ENCODE results near the gene PCGF2. TPM values are rescaled to one million over a fixed set of nuclear protein-coding genes. Genes with fewer than 3 reads are reported as not detected.

PCGF2 gene
- total and polyA plus RNA-seq, 2 donors, result 8.2 to 26.5 TPM

DNA sequence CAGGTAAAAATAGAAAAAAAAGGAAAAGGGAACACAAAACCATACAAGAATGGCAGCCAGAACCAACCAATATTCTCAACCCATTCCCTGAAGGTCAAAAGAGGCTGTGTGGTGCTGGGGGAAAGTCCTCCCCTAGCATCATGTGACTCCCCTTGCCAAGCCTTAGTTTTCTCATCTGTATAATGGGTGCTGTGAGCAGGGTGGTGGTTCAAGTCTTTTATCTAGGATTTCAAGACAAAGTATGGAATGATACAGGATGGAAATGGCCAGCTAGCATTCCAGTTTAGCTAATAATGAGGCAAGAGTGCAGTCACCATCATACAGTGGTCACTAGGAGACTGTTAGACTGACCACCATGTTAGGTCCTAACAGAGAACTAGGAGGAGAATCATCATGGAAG lies 25.1 kb upstream of the PCGF2 start:
- H3K36me3 ChIP-seq (ENCODE audit: insufficient read depth), result peaks cover 2% of the 10 kb centered on the region
- no peak overlapping the region for H3K4me3 ChIP-seq (ENCODE audit: low read depth, low read length)
- H3K27ac ChIP-seq (ENCODE audit: low read depth), result no peak overlapping the region
- no peak for DNase-seq (ENCODE audit: extremely low spot score)
- H3K4me1 ChIP-seq (ENCODE audit: insufficient read depth), result no peaks in the 10 kb centered on the region

DNA sequence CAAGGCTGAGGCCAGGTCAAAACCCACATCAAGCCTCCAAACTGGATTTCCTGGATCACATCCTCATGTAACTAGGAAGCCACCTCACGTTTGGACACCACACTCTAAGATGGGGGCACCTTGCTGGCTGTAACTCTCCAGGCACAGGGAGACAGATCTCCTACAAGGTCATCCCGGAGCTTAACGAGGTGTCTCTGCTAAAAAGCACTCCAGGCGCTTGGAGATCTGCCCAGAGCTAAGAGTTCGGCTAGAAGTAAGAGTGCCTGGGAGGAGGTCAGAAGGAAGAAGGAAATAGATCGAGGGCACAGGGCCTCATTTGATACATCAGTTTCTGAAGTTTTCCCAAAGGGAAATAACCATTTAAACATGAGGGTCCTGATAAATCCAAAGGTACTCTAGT lies 20.3 kb upstream of the PCGF2 start:
- WGBS, result 51% methylated on average over 6 of the region's 6 CpGs
- H3K4me3 ChIP-seq (ENCODE audit: low read depth, low read length), result no peak overlapping the region
- peaks cover 2% of the 10 kb centered on the region for H3K36me3 ChIP-seq (ENCODE audit: insufficient read depth)
- H3K4me1 ChIP-seq (ENCODE audit: insufficient read depth), result no peaks in the 10 kb centered on the region
- H3K27ac ChIP-seq (ENCODE audit: low read depth), result no peak overlapping the region
- no peak for DNase-seq (ENCODE audit: extremely low spot score)

DNA sequence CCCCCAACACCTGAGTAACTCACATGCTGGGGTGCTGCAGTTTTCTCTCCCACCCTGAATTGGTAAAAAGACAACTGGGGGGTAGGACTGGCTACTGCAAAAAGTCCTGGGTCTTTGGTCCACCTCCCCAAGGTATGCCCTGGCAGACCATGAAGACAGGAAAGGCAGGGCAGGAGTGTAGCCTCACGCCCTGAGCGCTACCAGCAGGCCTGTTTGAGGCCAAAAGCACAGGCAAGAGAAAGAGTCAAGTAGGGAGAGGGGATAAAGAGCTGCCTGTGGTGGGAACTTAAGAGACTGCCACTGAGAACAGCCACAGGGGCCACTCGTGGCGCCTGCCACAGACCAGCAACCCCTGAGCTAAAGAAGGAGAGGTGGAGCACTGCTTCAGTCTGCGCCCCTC lies 18.2 kb upstream of the PCGF2 start:
- Histone ChIP-seq H3K4me1 (ENCODE audit: insufficient read depth) (no peaks in the 10 kb centered on the region), H3K36me3 (ENCODE audit: insufficient read depth) (no peaks in the 10 kb centered on the region), H3K27ac (ENCODE audit: low read depth) (no peak overlapping the region), H3K4me3 (ENCODE audit: low read depth, low read length) (no peak overlapping the region)
- no peak for DNase-seq (ENCODE audit: extremely low spot score)
- 88% methylated on average over 5 of the region's 5 CpGs for WGBS

DNA sequence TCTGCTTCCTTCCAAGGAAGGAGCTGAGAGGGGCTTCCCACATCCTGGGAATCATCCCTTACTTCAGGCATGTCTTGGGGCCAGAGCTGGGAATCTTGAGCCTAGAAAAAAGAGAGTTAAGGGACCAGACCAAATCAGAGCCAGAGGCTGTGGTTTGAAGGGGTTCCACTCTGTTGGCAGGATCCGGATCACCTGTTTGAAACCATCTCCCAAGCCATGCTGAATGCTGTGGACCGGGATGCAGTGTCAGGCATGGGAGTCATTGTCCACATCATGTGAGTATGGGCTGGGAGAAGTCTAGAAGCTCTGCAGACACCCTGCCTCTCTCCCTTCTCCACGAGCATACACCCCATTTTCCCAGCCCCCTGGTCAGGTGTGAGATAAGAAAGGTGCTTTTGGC lies 14.1 kb upstream of the PCGF2 start:
- DNase-seq (ENCODE audit: extremely low spot score), result no peak
- H3K36me3 ChIP-seq (ENCODE audit: insufficient read depth), result no peaks in the 10 kb centered on the region
- WGBS, result 87% methylated on average over 3 of the region's 3 CpGs
- H3K4me3 ChIP-seq (ENCODE audit: low read depth, low read length), result no peak overlapping the region
- H3K27ac ChIP-seq (ENCODE audit: low read depth), result no peak overlapping the region
- no peaks in the 10 kb centered on the region for H3K4me1 ChIP-seq (ENCODE audit: insufficient read depth)

DNA sequence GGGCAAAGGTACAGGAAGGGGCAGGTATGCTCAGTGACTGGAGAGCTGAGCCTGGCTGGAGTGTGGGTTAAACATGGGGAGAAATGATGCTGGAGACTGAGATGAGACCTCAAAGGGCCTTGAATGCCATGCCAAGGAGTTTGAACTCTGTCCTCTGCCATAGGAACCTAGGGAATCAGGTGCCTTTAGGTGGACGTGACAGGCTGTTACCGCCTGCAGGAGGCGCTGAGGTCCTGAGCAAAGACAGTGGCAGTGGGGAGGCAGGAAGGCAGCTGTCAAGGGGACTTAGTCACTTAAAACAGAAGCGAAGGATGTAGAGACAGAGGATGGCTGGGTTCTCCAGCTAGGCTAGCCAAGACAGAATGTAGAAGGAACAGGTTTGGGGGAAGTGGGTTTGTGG lies 13.5 kb upstream of the PCGF2 start:
- H3K36me3 ChIP-seq (ENCODE audit: insufficient read depth), result no peaks in the 10 kb centered on the region
- no peak for DNase-seq (ENCODE audit: extremely low spot score)
- no peaks in the 10 kb centered on the region for H3K4me1 ChIP-seq (ENCODE audit: insufficient read depth)
- WGBS, result 68% methylated on average over 4 of the region's 4 CpGs
- H3K27ac ChIP-seq (ENCODE audit: low read depth), result no peak overlapping the region
- no peak overlapping the region for H3K4me3 ChIP-seq (ENCODE audit: low read depth, low read length)

DNA sequence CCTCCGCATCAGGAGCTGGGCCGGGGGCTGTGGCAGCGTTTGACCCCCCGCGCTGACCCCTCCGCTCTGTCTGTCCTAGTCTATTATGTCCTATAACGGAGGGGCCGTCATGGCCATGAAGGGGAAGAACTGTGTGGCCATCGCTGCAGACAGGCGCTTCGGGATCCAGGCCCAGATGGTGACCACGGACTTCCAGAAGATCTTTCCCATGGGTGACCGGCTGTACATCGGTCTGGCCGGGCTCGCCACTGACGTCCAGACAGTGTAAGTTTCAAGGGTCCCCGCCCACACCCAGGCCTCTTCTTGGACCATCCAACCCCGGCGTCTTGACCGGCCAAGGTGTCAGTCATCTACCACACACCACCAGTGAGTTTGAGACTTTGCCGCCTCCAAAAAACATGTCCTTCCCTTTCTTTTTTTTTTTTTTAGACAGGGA lies 5.0 kb upstream of the PCGF2 start:
- 8% methylated on average over 22 of the region's 22 CpGs for WGBS

DNA sequence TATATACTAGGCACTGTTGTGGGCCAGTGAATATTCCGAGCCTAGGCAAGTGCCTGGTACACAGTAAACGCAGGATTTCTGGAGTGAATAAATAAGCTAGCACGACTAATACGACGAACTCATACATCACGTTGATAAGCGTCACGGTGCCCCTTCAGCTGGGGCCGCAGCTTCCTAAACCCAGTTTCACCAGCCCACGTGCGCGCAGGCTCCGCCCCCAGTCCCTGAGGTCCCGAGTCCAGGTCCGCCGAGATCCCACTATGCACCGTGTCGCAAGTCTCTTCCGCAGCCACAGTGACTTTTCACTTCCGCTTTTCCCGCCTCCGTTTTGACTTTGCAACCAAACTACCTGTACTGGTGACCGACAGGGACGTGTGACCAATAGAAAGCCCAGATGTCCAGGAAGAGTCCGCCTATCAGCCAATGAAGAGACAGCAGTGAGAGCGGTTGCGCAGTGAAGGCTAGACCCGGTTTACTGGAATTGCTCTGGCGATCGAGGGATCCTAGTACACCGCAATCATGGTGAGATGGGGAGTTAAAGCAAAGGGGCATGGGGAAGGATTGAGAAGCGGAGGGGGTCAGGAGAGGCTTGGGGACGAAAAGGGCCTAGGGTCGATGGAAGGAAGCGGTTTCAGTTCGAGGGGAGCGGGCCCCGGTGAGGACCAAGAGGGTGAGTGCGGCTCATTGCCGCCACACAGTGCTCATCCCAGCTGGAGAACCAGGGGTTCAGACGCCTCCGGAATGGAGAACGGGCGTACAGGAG lies 4.4 kb upstream of the PCGF2 start, which contains the start of gene PSMB3:
Gene PSMB3, plus strand, starts transcription at position 434 of the 763 bp plus-strand sequence. Its CDS starts 86 bp downstream, at position 520.
- under 1% methylated on average over 44 of the region's 44 CpGs for WGBS
- DNase-seq (ENCODE audit: extremely low spot score), result peak; percentile 99
- H3K27ac ChIP-seq (ENCODE audit: low read depth), result peak within 1 kb of the TSS; percentile 68
- H3K4me1 ChIP-seq (ENCODE audit: insufficient read depth), result no peaks in the 10 kb centered on the region
- H3K4me3 ChIP-seq (ENCODE audit: low read depth, low read length), result peak within 1 kb of the TSS; percentile 82
- peaks cover 4% of the 10 kb centered on the region for H3K36me3 ChIP-seq (ENCODE audit: insufficient read depth)

More for the DNA sequence above, 5.0 kb upstream of the PCGF2 start:
- Histone ChIP-seq H3K36me3 (ENCODE audit: insufficient read depth) (peaks cover 4% of the 10 kb centered on the region), H3K4me3 (ENCODE audit: low read depth, low read length) (peak overlapping the region; percentile 82), H3K27ac (ENCODE audit: low read depth) (peak overlapping the region; percentile 55), H3K4me1 (ENCODE audit: insufficient read depth) (no peaks in the 10 kb centered on the region)
- no peak for DNase-seq (ENCODE audit: extremely low spot score)

DNA sequence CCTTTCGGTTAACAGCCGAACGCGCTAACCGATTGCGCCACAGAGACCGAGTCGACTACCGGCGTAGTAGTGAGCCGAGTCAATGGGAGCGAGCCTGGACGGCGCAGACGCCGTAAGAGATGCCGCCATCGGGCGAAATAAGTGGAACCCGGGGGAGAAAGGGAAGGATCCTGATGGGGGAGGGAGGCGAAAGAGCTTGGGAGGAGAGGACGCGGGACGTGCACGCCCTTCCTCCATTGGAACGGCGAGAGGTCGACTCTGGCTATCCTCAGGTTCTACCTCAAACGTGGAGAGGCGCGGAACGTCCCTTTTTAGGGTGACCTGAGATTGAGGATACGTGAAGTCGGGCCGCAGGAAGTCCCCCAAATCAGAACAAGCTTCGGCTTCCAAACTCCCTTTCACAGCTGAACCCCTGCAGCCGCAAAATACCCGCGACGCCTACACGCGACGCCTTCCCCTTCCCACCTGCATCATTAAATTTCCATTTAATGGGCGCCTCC lies 3.7 kb upstream of the PCGF2 start:
- Histone ChIP-seq H3K36me3 (ENCODE audit: insufficient read depth) (peaks cover 4% of the 10 kb centered on the region), H3K4me1 (ENCODE audit: insufficient read depth) (peaks cover under 1% of the 10 kb centered on the region), H3K27ac (ENCODE audit: low read depth) (peak overlapping the region; percentile 68), H3K4me3 (ENCODE audit: low read depth, low read length) (peak overlapping the region; percentile 29)
- DNase-seq (ENCODE audit: extremely low spot score), result peak; percentile 74
- under 1% methylated on average over 44 of the region's 44 CpGs for WGBS

DNA sequence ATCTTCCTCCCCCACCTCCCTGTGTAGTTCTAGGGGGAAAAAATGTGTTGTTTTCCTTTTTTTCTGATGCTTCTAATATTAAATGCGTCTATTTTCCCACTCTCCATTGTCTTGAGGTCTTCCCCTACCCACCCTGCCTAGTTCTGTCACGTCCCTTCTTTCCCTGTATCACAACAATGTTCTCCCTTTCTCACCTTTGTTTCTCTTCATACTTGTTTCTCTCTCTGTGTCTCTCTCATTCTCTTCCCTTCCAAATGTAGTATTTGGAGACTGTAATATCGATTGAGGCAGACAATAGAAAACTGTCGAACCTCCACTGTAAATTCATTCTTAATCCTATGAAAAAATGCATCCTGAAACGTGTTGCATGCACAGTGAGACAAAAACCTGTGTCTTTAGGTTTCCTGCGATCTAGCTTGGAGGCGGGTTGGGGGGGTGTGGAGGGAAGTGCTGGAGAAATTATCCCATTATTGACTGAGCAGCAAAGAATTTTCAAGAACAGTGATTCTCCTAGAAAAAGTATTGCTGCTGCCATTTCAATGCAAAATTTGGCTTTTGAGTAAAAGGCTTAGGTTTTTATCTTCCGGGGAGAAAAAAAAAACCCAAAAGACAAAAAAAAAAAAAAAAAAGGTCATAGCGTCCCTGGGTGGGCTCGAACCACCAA lies 3.1 kb upstream of the PCGF2 start:
- Histone ChIP-seq H3K4me1 (ENCODE audit: insufficient read depth) (peaks cover 1% of the 10 kb centered on the region), H3K4me3 (ENCODE audit: low read depth, low read length) (no peak overlapping the region), H3K27ac (ENCODE audit: low read depth) (no peak overlapping the region), H3K36me3 (ENCODE audit: insufficient read depth) (peaks cover 4% of the 10 kb centered on the region)
- 8% methylated on average over 10 of the region's 10 CpGs for WGBS
- no peak for DNase-seq (ENCODE audit: extremely low spot score)

DNA sequence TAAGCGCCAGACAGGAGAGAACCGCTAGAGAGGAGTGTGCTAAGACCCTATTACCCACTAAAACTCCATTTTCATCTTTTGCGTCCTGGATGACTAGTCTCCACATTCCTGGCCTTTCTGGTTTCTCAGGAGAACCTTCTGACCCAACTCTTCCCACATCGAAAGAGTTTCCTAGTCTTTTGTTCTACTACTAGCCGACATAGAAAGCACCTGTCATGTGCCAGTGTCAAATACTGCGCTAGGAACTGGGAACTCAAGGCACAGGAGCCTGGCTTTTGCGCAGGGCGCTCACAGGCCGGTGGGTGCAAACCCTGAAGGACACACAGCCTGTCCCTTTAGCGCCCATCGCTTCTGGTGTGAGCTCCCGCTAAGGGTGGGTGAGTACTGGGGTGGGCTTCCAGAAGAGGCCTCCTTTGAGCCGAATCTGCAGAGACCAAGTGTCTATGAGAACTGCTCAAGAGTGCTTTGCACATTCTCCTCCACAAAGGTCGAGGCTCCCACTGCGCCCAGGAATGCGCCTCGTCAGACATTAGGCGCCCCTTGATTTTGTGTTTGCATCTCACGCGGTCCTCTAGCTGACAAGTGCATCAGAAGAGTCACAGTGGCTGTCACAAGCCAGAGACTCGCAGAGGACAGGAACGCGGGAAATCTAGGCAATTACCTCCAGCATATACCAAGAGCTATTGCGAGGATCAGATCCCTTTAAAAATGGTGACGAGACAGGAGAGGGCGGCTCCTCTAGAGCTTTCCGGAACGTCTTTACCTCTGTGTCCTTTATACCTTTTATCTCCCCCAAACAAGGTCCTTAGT lies 2.4 kb upstream of the PCGF2 start:
- no peak overlapping the region for H3K27ac ChIP-seq (ENCODE audit: low read depth)
- WGBS, result 34% methylated on average over 28 of the region's 28 CpGs
- H3K4me3 ChIP-seq (ENCODE audit: low read depth, low read length), result peak overlapping the region; percentile 67
- no peaks in the 10 kb centered on the region for H3K36me3 ChIP-seq (ENCODE audit: insufficient read depth)
- DNase-seq (ENCODE audit: extremely low spot score), result no peak
- peaks cover 1% of the 10 kb centered on the region for H3K4me1 ChIP-seq (ENCODE audit: insufficient read depth)

DNA sequence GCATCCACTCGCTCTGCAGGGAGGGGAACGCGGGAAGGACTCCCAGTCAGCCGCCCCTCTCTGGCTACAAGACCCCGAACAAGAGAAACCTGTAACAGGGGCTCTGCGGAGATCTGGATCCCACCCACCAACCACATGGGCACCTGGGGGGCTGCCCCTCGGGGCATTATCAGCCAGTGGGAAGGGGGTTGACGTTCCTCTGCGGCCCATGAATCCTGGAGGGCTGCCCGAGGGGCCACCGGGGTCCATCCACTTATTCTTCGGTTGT lies 1.8 kb upstream of the PCGF2 start:
- WGBS, result 7% methylated on average over 12 of the region's 12 CpGs
- H3K27ac ChIP-seq (ENCODE audit: low read depth), result no peak overlapping the region
- DNase-seq (ENCODE audit: extremely low spot score), result no peak
- no peaks in the 10 kb centered on the region for H3K36me3 ChIP-seq (ENCODE audit: insufficient read depth)
- H3K4me3 ChIP-seq (ENCODE audit: low read depth, low read length), result peak overlapping the region; percentile 67
- peaks cover 1% of the 10 kb centered on the region for H3K4me1 ChIP-seq (ENCODE audit: insufficient read depth)

DNA sequence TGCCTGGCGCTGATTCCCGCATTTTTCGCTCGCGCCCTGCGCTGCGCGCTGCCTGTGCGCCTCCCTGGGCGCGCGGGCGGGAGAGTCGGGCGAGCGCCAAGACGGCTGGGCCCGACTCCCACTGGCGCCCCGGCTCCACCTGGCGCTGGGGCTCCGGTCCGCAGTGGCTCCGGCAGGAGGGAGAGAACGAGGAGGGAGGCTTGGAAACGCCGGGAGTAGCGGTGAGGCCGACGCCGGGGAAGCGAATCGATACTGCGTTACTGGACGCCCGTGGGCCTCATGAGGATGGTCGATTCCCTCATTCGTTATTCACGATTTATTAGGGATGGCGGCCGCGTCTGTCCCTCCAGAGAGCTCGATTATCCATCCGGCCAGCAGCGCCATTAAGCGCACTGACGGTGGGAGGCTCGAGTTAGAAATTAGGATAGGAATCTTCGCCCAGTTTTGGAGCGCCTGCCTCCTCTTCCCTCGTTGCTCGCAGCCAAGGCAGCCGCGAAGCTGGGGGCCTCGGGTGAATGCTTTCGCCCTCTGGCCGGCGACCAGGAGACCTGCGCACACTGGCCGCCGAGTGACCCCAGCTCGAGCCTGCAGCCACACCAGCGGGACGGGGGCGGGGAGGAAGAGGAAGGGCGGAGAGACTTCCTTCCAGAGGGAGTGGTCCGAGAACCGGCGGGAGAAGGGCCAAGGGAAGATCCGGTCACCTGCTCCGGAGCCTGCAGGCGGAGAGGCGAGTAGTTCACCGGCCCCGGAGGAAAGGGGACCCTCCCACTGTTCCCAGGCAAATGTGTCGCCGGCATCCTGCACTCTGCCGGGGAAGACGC lies 1.3 kb upstream of the PCGF2 start:
- under 1% methylated on average over 79 of the region's 79 CpGs for WGBS

DNA sequence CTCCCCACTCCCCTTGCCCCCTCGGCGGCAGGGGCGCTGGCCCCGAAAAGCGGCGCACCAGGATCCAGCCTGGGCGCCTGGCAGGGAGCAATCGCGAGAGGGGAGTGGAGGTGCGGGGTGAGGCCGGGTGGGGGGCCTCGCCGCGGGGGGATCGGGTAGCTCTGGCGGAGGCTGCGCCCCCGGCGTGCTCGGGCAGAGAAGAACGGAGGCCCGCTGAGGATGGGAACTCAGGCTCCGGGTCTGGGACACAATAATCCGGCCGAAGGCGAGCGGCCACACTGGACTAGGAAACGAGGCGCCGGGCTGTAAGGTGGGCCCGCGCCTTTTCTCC lies 721 bp upstream of the PCGF2 start:
- Histone ChIP-seq H3K27ac (ENCODE audit: low read depth) (peak overlapping the region; percentile 85), H3K4me1 (ENCODE audit: insufficient read depth) (peaks cover 1% of the 10 kb centered on the region), H3K36me3 (ENCODE audit: insufficient read depth) (no peaks in the 10 kb centered on the region), H3K4me3 (ENCODE audit: low read depth, low read length) (peak overlapping the region; percentile 67)
- DNase-seq (ENCODE audit: extremely low spot score), result no peak
- under 1% methylated on average over 32 of the region's 32 CpGs for WGBS

More for the DNA sequence above, 1.3 kb upstream of the PCGF2 start:
- peak overlapping the region; percentile 85 for H3K27ac ChIP-seq (ENCODE audit: low read depth)
- H3K36me3 ChIP-seq (ENCODE audit: insufficient read depth), result no peaks in the 10 kb centered on the region
- H3K4me3 ChIP-seq (ENCODE audit: low read depth, low read length), result peak overlapping the region; percentile 67
- no peak for DNase-seq (ENCODE audit: extremely low spot score)
- H3K4me1 ChIP-seq (ENCODE audit: insufficient read depth), result peaks cover 1% of the 10 kb centered on the region
